Fibroblast of the aortic adventitia (primary cell): Measurements from ENCODE around the gene LRBA. TPM values are rescaled to one million over a fixed set of nuclear protein-coding genes. Genes with fewer than 3 reads are reported as not detected.

Experiments used
- DNase-seq: peaks from one replicate; pipeline ENCODE4 v3.0.0-alpha.2; 2010; ENCODE audit warnings: low read depth
- H3K4me3 ChIP-seq: 2 replicates; pipeline ENCODE4 v1.5.1; 2011; ENCODE audit warnings: low read depth, mild to moderate bottlenecking, control low read depth, low read length, moderate library complexity
- CTCF ChIP-seq: IDR thresholded peaks from 2 replicates; pipeline ENCODE4 v1.5.1; 2011; ENCODE audit warnings: mild to moderate bottlenecking, low read length, control low read depth, inconsistent platforms; ENCODE audit not compliant: insufficient read depth
- total RNA-seq: library from RNA; depleted of rRNA; stranded (reverse); fragments of >200 nt; gene quantifications from 2 replicates; pipeline ENCODE4 v1.2.3, GENCODE V29; 2012; ENCODE audit warnings: low replicate concordance

The LRBA gene
- total RNA-seq, 1 donor = 45.8 TPM

GRCh38 chr4:150976478-150977118 lies 38.5 kb downstream of the LRBA start:
- no peak for DNase-seq
- no peak overlapping the region for H3K4me3 ChIP-seq
- TF ChIP-seq CTCF = no peak

GRCh38 chr4:150974750-150975149 lies 40.3 kb downstream of the LRBA start:
- no peak for DNase-seq
- TF ChIP-seq CTCF = no peak
- no peak overlapping the region for H3K4me3 ChIP-seq

- H3K4me3 ChIP-seq = no peak overlapping the region
- TF ChIP-seq CTCF = no peak
- DNase-seq = no peak
Observed at GRCh38 chr4:150974252-150974640, 40.8 kb downstream of the LRBA start.

- H3K4me3 ChIP-seq = no peak overlapping the region
- no peak for TF ChIP-seq CTCF
- DNase-seq = no peak
Observed at GRCh38 chr4:150973626-150974251, 41.3 kb downstream of the LRBA start.

- TF ChIP-seq CTCF = no peak
- no peak for DNase-seq
- no peak overlapping the region for H3K4me3 ChIP-seq
Observed at GRCh38 chr4:150972592-150972991, 42.5 kb downstream of the LRBA start.

- no peak for TF ChIP-seq CTCF
- peak; percentile 20 for DNase-seq
- H3K4me3 ChIP-seq = no peak overlapping the region
Observed at GRCh38 chr4:150971901-150972300, 43.2 kb downstream of the LRBA start.
